Measurements from ENCODE around the gene RPS4Y2.

Gene RPS4Y2

GRCh38 chrY:20755808-20756207, at the start of gene RPS4Y2:
Gene RPS4Y2, plus strand, starts transcription at chrY:20756108. Its CDS starts 56 bp downstream, at chrY:20756164.
- no peak for DNase-seq (ENCODE audit: low spot score)

- no peak for DNase-seq (ENCODE audit: low spot score)
Measured at GRCh38 chrY:20714391-20714790, 41.5 kb upstream of the RPS4Y2 start.

GRCh38 chrY:20726184-20726907, 29.6 kb upstream of the RPS4Y2 start:
- DNase-seq (ENCODE audit: low spot score): no peak

- no peak for DNase-seq (ENCODE audit: low spot score)
Measured at GRCh38 chrY:20735200-20735599, 20.7 kb upstream of the RPS4Y2 start.

- no peak for DNase-seq (ENCODE audit: low spot score)
Measured at GRCh38 chrY:20739806-20740205, 16.1 kb upstream of the RPS4Y2 start.

GRCh38 chrY:20740609-20741008, 15.3 kb upstream of the RPS4Y2 start:
- DNase-seq (ENCODE audit: low spot score): no peak

- no peak for DNase-seq (ENCODE audit: low spot score)
Measured at GRCh38 chrY:20745060-20745459, 10.8 kb upstream of the RPS4Y2 start.

GRCh38 chrY:20746919-20747318, 9.0 kb upstream of the RPS4Y2 start:
- no peak for DNase-seq (ENCODE audit: low spot score)

GRCh38 chrY:20763869-20764268, 8.0 kb downstream of the RPS4Y2 start:
- no peak for DNase-seq (ENCODE audit: low spot score)

GRCh38 chrY:20765117-20765516, 9.2 kb downstream of the RPS4Y2 start:
- DNase-seq (ENCODE audit: low spot score): no peak

- no peak for DNase-seq (ENCODE audit: low spot score)
Measured at GRCh38 chrY:20770755-20771154, 14.8 kb downstream of the RPS4Y2 start.

- no peak for DNase-seq (ENCODE audit: low spot score)
Measured at GRCh38 chrY:20776104-20776503, 20.2 kb downstream of the RPS4Y2 start.

- no peak for DNase-seq (ENCODE audit: low spot score)
Measured at GRCh38 chrY:20780104-20780654, 24.3 kb downstream of the RPS4Y2 start.

- no peak for DNase-seq (ENCODE audit: low spot score)
Measured at GRCh38 chrY:20780776-20781175, 24.9 kb downstream of the RPS4Y2 start.

GRCh38 chrY:20781408-20781807, 25.5 kb downstream of the RPS4Y2 start:
- DNase-seq (ENCODE audit: low spot score): no peak

GRCh38 chrY:20784965-20785364, 29.1 kb downstream of the RPS4Y2 start:
- DNase-seq (ENCODE audit: low spot score): no peak

- no peak for DNase-seq (ENCODE audit: low spot score)
Measured at GRCh38 chrY:20787076-20787475, 31.2 kb downstream of the RPS4Y2 start.

- DNase-seq (ENCODE audit: low spot score): no peak
Measured at GRCh38 chrY:20798351-20799049, 42.6 kb downstream of the RPS4Y2 start.

GRCh38 chrY:20802659-20803058, 46.8 kb downstream of the RPS4Y2 start:
- no peak for DNase-seq (ENCODE audit: low spot score)

- DNase-seq (ENCODE audit: low spot score): no peak
Measured at GRCh38 chrY:20806243-20806642, 50.3 kb downstream of the RPS4Y2 start.

- DNase-seq (ENCODE audit: low spot score): no peak
Measured at GRCh38 chrY:20813459-20813858, 57.6 kb downstream of the RPS4Y2 start.

GRCh38 chrY:20814794-20815193, 58.9 kb downstream of the RPS4Y2 start:
- no peak for DNase-seq (ENCODE audit: low spot score)

GRCh38 chrY:20817067-20817466, 61.2 kb downstream of the RPS4Y2 start:
- DNase-seq (ENCODE audit: low spot score): no peak

Measured in COLO829 (cell line).